Neural cell (in vitro differentiated cells): ENCODE data around the gene DNAJB8.

Experiments used
- CTCF ChIP-seq: fragments of 450-650 bp; IDR thresholded peaks from 2 replicates; pipeline ENCODE4 v1.5.1; 2014; ENCODE audit warnings: antibody characterized with exemption, mild to moderate bottlenecking, moderate library complexity; ENCODE audit not compliant: poor library complexity, severe bottlenecking
- EZH2 ChIP-seq: fragments of 200-600, 300-800 bp; shearing (Covaris generic), sonication (generic); IDR thresholded peaks from 2 replicates; pipeline ENCODE4 v1.6.1; 2014; ENCODE audit warnings: antibody characterized with exemption, low read length, borderline replicate concordance, mild to moderate bottlenecking; ENCODE audit not compliant: insufficient read depth, poor library complexity, severe bottlenecking
- MXI1 ChIP-seq: fragments of 450-650 bp; conservative IDR thresholded peaks from 2 replicates; pipeline ENCODE4 v1.6.1; 2014; ENCODE audit warnings: antibody characterized with exemption, mild to moderate bottlenecking; ENCODE audit not compliant: poor library complexity, severe bottlenecking
- POLR2AphosphoS5 ChIP-seq: IDR thresholded peaks from 2 replicates; pipeline ENCODE4 v1.6.1; 2012
- REST ChIP-seq: IDR thresholded peaks from 2 replicates; pipeline ENCODE4 v1.6.1; 2012; ENCODE audit warnings: borderline replicate concordance
- SMC3 ChIP-seq: fragments of 450-650 bp; conservative IDR thresholded peaks from 2 replicates; pipeline ENCODE4 v1.6.1; 2014; ENCODE audit warnings: antibody characterized with exemption, mild to moderate bottlenecking, moderate library complexity; ENCODE audit not compliant: poor library complexity

GRCh38 chr3:128415200-128415772 lies 51.4 kb downstream of the DNAJB8 start:
- TF ChIP-seq CTCF (no peak), EZH2 (no peak), POLR2AphosphoS5 (no peak), REST (no peak), MXI1 (no peak), SMC3 (no peak)
